Loucy (cell line): ENCODE data around the gene TFPI2.
A peak's percentile ranks its signal among the peaks of the same experiment; 100 is the strongest.

Experiments used
- EZH2phosphoT487 ChIP-seq: fragments of 200-600 bp; IDR thresholded peaks from 2 replicates; pipeline ENCODE4 v1.6.1; 2018; ENCODE audit warnings: antibody characterized with exemption, mild to moderate bottlenecking, moderate library complexity, borderline replicate concordance
- TF ChIP-seq, protein P1 (sequence below): fragments of 200-600 bp; sonication (generic); conservative IDR thresholded peaks from 2 replicates; pipeline ENCODE4 v1.5.1; 2014; ENCODE audit warnings: mild to moderate bottlenecking, antibody characterized with exemption, low read length

DNA sequence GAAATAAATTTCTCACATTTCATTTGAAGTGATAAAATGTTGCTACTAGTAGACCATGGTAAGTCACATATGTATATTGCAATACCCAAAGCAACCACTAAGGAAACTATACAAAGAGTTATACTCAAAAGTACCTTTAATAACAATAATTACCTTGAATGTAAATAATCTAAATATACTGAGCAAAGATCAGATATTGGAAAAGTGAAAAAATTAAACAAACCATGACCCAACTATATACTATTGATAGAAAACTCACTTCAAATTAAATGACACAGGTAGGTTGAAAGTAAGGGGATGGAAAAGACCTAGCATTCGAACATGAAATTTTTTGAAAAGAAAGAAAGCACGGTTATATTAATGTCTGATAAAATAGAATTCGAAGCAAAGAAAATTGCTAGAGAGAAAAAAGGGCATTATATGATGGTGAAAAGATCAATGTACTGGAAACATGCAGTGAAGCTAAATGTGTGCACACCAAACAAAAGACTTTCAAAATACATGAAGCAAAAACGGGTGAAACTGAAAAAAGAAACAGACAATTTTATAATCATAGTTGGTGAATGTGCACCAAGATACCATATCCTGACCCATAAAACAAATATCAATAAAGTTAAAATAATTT is 29.1 kb downstream of the TFPI2 start:
- TF ChIP-seq, protein P1, sequence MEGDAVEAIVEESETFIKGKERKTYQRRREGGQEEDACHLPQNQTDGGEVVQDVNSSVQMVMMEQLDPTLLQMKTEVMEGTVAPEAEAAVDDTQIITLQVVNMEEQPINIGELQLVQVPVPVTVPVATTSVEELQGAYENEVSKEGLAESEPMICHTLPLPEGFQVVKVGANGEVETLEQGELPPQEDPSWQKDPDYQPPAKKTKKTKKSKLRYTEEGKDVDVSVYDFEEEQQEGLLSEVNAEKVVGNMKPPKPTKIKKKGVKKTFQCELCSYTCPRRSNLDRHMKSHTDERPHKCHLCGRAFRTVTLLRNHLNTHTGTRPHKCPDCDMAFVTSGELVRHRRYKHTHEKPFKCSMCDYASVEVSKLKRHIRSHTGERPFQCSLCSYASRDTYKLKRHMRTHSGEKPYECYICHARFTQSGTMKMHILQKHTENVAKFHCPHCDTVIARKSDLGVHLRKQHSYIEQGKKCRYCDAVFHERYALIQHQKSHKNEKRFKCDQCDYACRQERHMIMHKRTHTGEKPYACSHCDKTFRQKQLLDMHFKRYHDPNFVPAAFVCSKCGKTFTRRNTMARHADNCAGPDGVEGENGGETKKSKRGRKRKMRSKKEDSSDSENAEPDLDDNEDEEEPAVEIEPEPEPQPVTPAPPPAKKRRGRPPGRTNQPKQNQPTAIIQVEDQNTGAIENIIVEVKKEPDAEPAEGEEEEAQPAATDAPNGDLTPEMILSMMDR = peak; percentile 54
- TF ChIP-seq EZH2phosphoT487 = no peak
